Measurements from ENCODE around the gene WWP2.

DNA sequence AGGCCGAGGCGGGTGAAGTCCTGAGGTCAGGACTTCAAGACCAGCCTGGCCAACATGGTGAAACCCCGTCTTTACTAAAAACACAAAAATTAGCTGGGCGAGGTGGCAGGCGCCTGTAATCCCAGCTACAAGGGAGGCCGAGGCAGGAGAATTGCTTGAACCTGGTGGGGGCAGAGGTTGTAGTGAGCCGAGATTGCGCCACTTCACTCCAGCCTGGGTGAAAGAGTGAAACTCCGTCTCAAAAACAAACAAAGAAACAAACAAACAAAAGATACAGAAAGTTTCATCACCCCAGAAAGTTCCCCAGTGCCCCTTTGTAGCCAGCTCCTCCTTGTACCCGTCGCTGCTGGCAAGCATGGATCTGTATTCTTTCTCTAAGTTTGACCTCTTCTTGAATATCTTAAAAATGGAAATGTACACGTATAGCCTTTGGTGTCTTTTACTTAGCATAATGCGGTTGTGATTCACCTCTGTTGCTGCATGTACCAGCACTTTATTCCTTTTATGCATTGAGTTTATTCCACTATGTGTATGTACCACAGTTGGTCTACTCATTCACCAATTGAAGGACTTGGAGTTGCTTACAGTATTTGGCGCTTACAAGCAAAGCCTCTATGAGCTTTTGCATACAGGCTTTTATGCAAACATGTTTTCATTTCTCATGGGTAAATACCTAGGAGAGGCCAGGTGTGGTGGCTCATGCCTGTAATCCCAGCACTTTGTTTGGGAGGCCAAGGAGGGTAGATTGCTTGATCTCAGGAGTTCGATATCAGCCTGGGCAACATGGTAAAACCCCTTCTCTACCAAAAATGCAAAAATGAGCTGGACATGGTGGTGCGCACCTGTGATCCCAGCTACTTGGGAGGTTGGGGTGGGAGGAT is 101.5 kb downstream of the WWP2 start:
- TF ChIP-seq CTCF (IDR thresholded peaks at IDR 0.05; ENCODE audit: poor library complexity, severe bottlenecking) (no peak), SMC3 (conservative IDR thresholded peaks at IDR 0.05; ENCODE audit: poor library complexity) (no peak), TAF1 (IDR thresholded peaks at IDR 0.05; ENCODE audit: low read depth) (no peak), POLR2AphosphoS5 (IDR thresholded peaks at IDR 0.05) (no peak), RAD21 (conservative IDR thresholded peaks at IDR 0.05) (no peak)
- TF ChIP-seq, protein P1, sequence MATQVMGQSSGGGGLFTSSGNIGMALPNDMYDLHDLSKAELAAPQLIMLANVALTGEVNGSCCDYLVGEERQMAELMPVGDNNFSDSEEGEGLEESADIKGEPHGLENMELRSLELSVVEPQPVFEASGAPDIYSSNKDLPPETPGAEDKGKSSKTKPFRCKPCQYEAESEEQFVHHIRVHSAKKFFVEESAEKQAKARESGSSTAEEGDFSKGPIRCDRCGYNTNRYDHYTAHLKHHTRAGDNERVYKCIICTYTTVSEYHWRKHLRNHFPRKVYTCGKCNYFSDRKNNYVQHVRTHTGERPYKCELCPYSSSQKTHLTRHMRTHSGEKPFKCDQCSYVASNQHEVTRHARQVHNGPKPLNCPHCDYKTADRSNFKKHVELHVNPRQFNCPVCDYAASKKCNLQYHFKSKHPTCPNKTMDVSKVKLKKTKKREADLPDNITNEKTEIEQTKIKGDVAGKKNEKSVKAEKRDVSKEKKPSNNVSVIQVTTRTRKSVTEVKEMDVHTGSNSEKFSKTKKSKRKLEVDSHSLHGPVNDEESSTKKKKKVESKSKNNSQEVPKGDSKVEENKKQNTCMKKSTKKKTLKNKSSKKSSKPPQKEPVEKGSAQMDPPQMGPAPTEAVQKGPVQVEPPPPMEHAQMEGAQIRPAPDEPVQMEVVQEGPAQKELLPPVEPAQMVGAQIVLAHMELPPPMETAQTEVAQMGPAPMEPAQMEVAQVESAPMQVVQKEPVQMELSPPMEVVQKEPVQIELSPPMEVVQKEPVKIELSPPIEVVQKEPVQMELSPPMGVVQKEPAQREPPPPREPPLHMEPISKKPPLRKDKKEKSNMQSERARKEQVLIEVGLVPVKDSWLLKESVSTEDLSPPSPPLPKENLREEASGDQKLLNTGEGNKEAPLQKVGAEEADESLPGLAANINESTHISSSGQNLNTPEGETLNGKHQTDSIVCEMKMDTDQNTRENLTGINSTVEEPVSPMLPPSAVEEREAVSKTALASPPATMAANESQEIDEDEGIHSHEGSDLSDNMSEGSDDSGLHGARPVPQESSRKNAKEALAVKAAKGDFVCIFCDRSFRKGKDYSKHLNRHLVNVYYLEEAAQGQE (IDR thresholded peaks at IDR 0.05; ENCODE audit: borderline replicate concordance) = no peak
